ENCODE data around the gene AFF3. TPM values are rescaled to one million over a fixed set of nuclear protein-coding genes. Genes with fewer than 3 reads are reported as not detected.

Gene AFF3
- total RNA-seq, 1 experiment from 2014 or later: 0.61 TPM

GRCh38 chr2:99827296-99827999 lies 314.9 kb downstream of the AFF3 start (continued):
- TF ChIP-seq ATF3 (IDR thresholded peaks at IDR 0.05) (no peak), SIN3A (IDR thresholded peaks at IDR 0.05; ENCODE audit: low read depth) (no peak), SP1 (IDR thresholded peaks at IDR 0.05; ENCODE audit: low read depth) (no peak), EZH2 (IDR thresholded peaks at IDR 0.05) (no peak), FOSL1 (IDR thresholded peaks at IDR 0.05; ENCODE audit: low read depth) (no peak), POLR2AphosphoS5 (IDR thresholded peaks at IDR 0.05; ENCODE audit: low read depth, low read length) (no peak)

DNA sequence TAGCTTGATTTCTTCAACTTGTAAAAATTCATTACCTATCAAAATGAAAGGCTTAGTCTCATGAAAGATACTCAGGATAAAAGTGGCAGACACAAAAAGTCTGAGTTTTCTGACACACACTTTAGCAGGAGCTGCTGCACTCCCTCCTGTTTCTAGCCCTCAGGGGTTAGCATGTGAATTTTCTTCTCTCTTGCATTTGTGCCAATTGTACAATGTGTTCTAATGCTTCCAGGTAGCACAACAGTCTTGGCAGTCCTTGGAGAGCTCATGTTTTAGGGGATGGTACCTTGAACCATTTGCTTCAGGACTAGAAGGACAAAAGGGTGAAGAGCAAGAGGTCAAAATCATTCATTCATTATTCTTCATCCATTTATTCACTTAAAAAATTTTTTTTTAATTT lies 316.8 kb downstream of the AFF3 start:
- H3K4me2 ChIP-seq (ENCODE audit: low read length): no peak overlapping the region
- no peaks in the 10 kb centered on the region for H3K36me3 ChIP-seq (ENCODE audit: control insufficient read depth in 1 of 2, insufficient read depth in 2 of 2, low read length in 2 of 2)
- peaks cover 50% of the 10 kb centered on the region for H3K27me3 ChIP-seq (ENCODE audit: insufficient read depth, low read length)
- POLR2A ChIA-PET: no interaction called here
- H3K4me3 ChIP-seq (replicated peaks in 1 of 2; ENCODE audit: low read depth in 1 of 2, low read length in 2 of 2): no peak overlapping the region
- H3K79me2 ChIP-seq (ENCODE audit: insufficient read depth, low read length): no peaks in the 10 kb centered on the region
- RAD21 ChIA-PET (ENCODE audit: low non-redundant PET in 1 of 2, low total read pairs in 2 of 2, uncharacterized antibody in 2 of 2, unreplicated experiment in 2 of 2): no interaction called here
- DNase-seq (ENCODE audit: low read depth, low spot score) (no peak), ATAC-seq (no peak)
- no TSS peak for BruUV-seq (replicated peaks)
- H2AFZ ChIP-seq (ENCODE audit: low read depth, low read length, poor library complexity, severe bottlenecking): no peak overlapping the region
- H3K27ac ChIP-seq (ENCODE audit: low read depth, low read length): no peak overlapping the region
- no peaks in the 10 kb centered on the region for H4K20me1 ChIP-seq (ENCODE audit: insufficient read depth)
- no peaks in the 10 kb centered on the region for H3K9me3 ChIP-seq (ENCODE audit: control insufficient read depth in 1 of 2, insufficient read depth in 1 of 2, low read depth in 1 of 2, low read length in 2 of 2)
- CTCF ChIA-PET: no interaction called here
- intact Hi-C loops (cut with micrococcal nuclease): no loop called here
- no peak overlapping the region for H3K9ac ChIP-seq (ENCODE audit: low read length)
- TF ChIP-seq CEBPB (IDR thresholded peaks at IDR 0.05; ENCODE audit: low read depth): no peak
- TF ChIP-seq ELF1 (IDR thresholded peaks at IDR 0.05; ENCODE audit: borderline replicate concordance, low read depth): no peak
- TF ChIP-seq SIN3A (IDR thresholded peaks at IDR 0.05; ENCODE audit: low read depth): no peak
- no peak for TF ChIP-seq CTCF (IDR thresholded peaks at IDR 0.05 in 2 of 3, conservative IDR thresholded peaks at IDR 0.05 in 1 of 3; ENCODE audit: borderline replicate concordance in 1 of 3, insufficient read depth in 1 of 3, low read depth in 2 of 3, low read length in 2 of 3)
- no peak for TF ChIP-seq REST (IDR thresholded peaks at IDR 0.05; ENCODE audit: low read depth)
- no peak for TF ChIP-seq ZFX (IDR thresholded peaks at IDR 0.05)
- TF ChIP-seq SRF (IDR thresholded peaks at IDR 0.05; ENCODE audit: low read depth): no peak
- TF ChIP-seq ZBTB33 (IDR thresholded peaks at IDR 0.05; ENCODE audit: extremely low read depth, insufficient replicate concordance, low read length): no peak
- no peak for TF ChIP-seq ZNF274 (IDR thresholded peaks at IDR 0.05; ENCODE audit: low read depth, low read length)
- TF ChIP-seq EGR1 (IDR thresholded peaks at IDR 0.05; ENCODE audit: low read depth): no peak
- no peak for TF ChIP-seq POLR2AphosphoS5 (IDR thresholded peaks at IDR 0.05; ENCODE audit: low read depth, low read length)
- TF ChIP-seq POLR2A (IDR thresholded peaks at IDR 0.05; ENCODE audit: borderline replicate concordance, extremely low read depth, insufficient read depth, insufficient read length): no peak
- no peaks in the 10 kb centered on the region for H3K4me1 ChIP-seq (ENCODE audit: control insufficient read depth in 1 of 2, insufficient read depth in 2 of 2, low read length in 2 of 2)
- H3K9me2 ChIP-seq (ENCODE audit: insufficient read depth): no peaks in the 10 kb centered on the region

All from HCT116 (cell line).